ENCODE data around the gene ADSL.

The ADSL gene

DNA sequence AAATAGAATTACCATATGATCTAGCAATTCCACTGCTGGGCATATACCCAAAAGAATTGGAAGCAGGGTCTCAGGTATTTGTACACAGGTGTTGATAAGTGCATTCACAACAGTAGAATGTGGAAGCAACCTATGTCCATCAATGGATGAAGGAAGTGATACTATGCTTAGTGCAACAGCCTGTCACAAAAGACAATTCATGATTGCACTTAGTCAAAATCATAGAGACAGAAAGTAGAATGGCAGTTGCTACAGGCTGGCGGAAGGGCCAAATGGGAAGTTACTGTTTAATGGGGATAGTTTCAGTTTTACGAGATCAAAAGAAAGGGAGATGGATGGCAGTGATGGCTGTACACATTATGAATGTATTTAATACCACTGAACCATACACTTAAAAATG is 66.1 kb downstream of the ADSL start:
- Mint-ChIP-seq H3K27me3 (no peaks in the 10 kb centered on the region), H3K4me1 (peaks cover 32% of the 10 kb centered on the region), H3K9me3 (no peaks in the 10 kb centered on the region), H3K27ac (no peak overlapping the region), H3K4me3 (no peak overlapping the region)
- ATAC-seq (no peak), DNase-seq (no peak)

DNA sequence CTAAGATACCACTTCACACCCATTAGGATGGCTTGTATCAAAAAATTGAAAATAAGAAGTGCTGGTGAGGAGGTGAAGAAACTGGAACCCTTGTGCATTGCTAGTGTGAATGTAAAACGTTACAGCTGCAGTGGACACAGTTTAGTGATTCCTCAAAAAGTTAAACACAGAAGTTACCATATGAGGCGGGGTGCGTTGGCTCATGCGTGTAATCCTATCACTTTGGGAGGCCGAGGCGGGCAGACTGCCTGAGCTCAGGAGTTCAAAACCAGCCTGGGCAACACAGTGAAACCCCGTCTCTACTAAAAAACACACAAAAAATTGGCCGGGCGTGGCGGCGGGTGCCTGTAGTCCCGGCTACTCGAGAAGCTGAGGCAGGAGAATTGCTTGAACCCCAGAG is 67.6 kb downstream of the ADSL start:
- H3K27ac Mint-ChIP-seq = no peak overlapping the region

DNA sequence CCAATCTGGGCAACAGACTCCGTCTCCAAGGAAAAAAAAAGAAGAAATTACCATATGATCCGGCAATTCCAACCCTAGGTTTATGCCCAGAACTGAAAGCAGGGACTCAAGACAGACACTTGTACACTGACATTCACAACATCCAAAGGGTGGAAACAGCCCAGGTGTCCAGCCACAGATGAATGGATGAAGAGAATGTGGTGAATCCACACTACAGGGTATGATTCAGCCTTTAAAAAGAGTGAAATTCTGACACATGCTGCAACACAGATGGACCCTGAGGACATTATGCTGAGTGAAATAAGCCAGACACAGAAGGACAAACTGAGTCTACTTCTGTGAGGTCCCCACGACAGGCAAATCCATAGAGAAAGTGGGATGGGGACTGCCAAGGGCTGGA is 68.0 kb downstream of the ADSL start:
- Mint-ChIP-seq H3K4me3 (no peak overlapping the region), H3K27me3 (no peaks in the 10 kb centered on the region), H3K4me1 (peaks cover 41% of the 10 kb centered on the region), H3K9me3 (no peaks in the 10 kb centered on the region), H3K27ac (no peak overlapping the region)
- ATAC-seq (no peak), DNase-seq (no peak)

More for the DNA sequence above, 67.6 kb downstream of the ADSL start:
- Mint-ChIP-seq H3K4me3 (no peak overlapping the region), H3K9me3 (no peaks in the 10 kb centered on the region), H3K4me1 (peaks cover 40% of the 10 kb centered on the region), H3K27me3 (no peaks in the 10 kb centered on the region)
- ATAC-seq (no peak), DNase-seq (no peak)

DNA sequence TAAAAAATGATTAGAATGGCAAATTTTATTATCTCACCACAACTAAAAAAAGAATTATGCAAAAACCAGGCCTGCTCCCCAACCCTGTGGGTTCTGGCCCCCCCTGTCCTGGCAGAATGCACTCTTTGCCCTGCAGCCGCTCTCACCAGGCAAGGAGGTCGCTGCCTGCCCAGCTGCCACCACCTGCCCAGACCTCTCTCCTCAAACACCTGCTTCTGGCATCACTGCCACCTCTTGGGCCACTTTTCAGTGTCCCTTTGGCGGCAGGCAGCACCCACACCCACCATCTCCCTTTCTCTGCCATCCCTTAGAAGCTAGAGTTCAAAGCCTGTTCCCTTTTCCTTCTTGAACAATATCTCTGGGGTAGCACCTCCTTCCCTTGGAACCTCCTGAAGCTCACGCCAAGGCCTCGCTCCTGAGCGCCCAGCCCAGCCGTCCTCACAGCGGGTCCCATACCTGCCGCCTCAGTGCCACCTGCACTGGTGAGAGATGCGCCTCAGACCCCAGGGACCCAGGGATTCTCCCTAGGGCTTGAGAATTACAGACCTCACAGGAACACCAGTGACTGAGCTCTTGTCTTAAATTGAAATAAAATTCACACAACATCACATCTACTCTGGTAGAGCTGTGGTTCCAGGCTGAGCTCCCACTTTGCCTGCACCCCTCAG is 68.7 kb downstream of the ADSL start:
- no peak for DNase-seq
- no peak overlapping the region for H3K4me3 Mint-ChIP-seq
- peaks cover 47% of the 10 kb centered on the region for H3K4me1 Mint-ChIP-seq
- no peaks in the 10 kb centered on the region for H3K27me3 Mint-ChIP-seq
- peak overlapping the region; percentile 88 to 94 for H3K27ac Mint-ChIP-seq
- no peak for ATAC-seq
- no peaks in the 10 kb centered on the region for H3K9me3 Mint-ChIP-seq

DNA sequence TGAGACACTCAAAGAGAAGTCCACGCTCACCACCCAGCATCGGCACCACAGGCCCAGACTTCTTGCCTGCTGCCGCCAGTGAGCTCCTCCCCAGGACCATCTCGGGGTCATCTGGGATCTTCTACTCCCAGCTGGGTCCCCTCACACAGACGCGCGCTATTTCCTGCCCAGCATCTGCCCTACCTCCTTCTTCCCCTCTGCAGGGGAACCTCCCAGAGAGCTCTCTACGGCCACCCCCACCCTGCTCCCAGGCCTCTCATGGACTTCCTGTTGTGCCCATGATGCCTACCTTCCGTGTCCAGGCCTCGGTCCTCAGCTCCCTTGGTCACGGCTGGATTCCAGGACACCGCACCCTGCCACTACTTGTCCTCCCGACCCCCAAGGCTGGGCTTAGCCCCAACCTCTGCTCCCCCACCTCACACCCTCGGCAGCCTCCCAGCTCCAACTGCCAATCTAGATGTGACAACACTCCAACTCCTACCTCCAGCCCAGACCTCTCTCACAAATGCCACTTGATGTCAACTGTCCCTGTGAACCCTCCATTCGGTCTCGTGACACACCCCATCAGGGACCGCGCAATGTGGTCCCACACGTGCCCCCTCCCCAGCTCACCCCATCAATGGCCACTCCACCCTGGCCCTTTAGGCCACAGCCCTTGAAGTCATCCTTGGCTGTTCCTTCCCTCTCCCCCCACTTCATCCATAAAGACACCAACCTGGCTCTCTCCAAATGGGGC is 69.4 kb downstream of the ADSL start:
- peak overlapping the region in 1 of 2 donors; percentile 30 for H3K4me3 Mint-ChIP-seq
- DNase-seq = no peak
- peaks cover 47% of the 10 kb centered on the region for H3K4me1 Mint-ChIP-seq
- no peaks in the 10 kb centered on the region for H3K9me3 Mint-ChIP-seq
- ATAC-seq = peak; percentile 60
- H3K27ac Mint-ChIP-seq = peak overlapping the region; percentile 88 to 94
- no peaks in the 10 kb centered on the region for H3K27me3 Mint-ChIP-seq

DNA sequence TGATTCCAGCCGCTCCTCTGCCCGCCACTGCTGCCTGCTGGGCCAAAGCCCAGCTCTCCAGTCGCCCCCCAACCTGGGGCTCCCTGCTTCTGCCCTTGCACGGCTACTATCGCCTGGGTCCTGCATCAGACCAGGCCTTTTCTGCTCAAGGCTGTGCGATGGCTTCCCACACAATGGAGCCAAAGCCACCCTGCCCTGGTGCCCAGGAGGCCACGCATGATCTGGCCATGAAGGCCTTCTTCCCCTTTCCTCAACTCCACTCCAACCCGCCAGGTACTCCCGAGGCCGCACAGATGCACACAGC is 69.9 kb downstream of the ADSL start:
- DNase-seq (no peak), ATAC-seq (no peak)
- no peaks in the 10 kb centered on the region for H3K27me3 Mint-ChIP-seq
- no peaks in the 10 kb centered on the region for H3K9me3 Mint-ChIP-seq
- H3K4me1 Mint-ChIP-seq = peaks cover 47% of the 10 kb centered on the region
- H3K27ac Mint-ChIP-seq = peak overlapping the region; percentile 19 to 88
- peak overlapping the region in 1 of 2 donors; percentile 30 for H3K4me3 Mint-ChIP-seq

DNA sequence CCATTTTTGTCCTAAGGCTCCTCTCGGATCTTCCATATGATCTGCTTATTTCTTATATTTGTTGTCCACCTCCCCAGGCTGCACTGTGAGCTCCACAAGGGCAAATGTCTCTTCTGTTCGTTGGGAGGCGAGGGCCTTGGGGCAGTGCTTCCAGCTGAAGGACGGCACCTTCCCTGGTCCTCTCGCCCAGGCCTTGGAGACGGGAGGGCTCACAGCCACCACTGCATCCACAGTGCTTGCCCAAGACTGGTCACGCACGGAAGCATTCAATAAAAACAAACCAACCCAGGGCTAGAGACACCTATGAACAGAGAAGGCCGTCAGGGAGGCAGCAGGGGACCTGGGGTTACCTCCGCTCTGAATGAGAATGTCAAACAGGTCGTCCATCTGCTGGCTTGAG is 70.3 kb downstream of the ADSL start:
- DNase-seq (no peak), ATAC-seq (no peak)
- H3K4me3 Mint-ChIP-seq = no peak overlapping the region
- no peaks in the 10 kb centered on the region for H3K9me3 Mint-ChIP-seq
- no peaks in the 10 kb centered on the region for H3K27me3 Mint-ChIP-seq
- H3K27ac Mint-ChIP-seq = peak overlapping the region in 1 of 2 donors; percentile 19
- peaks cover 48% of the 10 kb centered on the region for H3K4me1 Mint-ChIP-seq

DNA sequence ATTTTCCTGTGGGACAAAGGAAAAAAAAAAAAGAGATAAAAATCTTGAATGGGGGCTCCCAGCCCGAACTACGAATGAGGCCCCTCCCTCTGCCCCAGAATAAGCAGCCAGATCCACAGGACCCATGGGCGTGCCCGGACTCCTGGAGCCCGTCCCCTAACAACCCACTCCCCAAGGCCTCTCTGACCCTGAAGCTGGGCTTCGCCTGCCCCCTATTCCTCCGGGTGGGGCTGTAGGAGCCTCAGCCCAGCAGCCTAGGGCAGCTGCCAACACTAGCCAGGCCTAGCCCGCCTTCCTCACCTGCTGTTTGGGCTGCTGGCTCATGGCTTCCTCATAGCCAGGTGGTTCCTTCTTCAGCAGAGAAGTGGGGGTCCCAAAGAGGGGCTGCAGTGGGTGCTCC is 70.7 kb downstream of the ADSL start:
- Mint-ChIP-seq H3K27ac (peak overlapping the region in 1 of 2 donors; percentile 72), H3K27me3 (no peaks in the 10 kb centered on the region), H3K9me3 (no peaks in the 10 kb centered on the region), H3K4me3 (no peak overlapping the region), H3K4me1 (peaks cover 52% of the 10 kb centered on the region)
- no peak for DNase-seq
- ATAC-seq = no peak

DNA sequence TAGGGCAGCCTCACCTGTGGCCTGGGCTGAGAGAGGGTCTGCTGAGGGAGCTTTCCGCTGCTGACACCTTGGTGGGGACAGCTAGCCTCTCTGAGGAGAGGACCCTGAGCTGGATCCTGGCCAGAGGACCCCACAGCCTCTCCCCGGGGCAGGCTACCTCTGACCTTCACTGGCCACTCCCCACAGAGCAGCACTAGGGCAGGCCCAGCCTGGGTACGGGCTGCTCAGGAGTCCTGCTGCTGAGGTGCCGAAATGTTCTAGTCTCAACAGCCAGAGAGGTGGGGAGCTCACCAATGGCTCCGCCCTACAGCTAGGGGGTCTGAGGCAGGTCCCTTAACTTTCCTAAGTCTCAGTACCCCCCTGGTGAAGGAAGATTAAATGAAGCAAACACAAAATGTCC is 71.6 kb downstream of the ADSL start:
- Mint-ChIP-seq H3K4me1 (peaks cover 59% of the 10 kb centered on the region), H3K27ac (peak overlapping the region in 1 of 2 donors; percentile 66), H3K27me3 (no peaks in the 10 kb centered on the region), H3K9me3 (no peaks in the 10 kb centered on the region), H3K4me3 (peak overlapping the region in 1 of 2 donors; percentile 14)
- ATAC-seq = no peak
- DNase-seq = no peak

DNA sequence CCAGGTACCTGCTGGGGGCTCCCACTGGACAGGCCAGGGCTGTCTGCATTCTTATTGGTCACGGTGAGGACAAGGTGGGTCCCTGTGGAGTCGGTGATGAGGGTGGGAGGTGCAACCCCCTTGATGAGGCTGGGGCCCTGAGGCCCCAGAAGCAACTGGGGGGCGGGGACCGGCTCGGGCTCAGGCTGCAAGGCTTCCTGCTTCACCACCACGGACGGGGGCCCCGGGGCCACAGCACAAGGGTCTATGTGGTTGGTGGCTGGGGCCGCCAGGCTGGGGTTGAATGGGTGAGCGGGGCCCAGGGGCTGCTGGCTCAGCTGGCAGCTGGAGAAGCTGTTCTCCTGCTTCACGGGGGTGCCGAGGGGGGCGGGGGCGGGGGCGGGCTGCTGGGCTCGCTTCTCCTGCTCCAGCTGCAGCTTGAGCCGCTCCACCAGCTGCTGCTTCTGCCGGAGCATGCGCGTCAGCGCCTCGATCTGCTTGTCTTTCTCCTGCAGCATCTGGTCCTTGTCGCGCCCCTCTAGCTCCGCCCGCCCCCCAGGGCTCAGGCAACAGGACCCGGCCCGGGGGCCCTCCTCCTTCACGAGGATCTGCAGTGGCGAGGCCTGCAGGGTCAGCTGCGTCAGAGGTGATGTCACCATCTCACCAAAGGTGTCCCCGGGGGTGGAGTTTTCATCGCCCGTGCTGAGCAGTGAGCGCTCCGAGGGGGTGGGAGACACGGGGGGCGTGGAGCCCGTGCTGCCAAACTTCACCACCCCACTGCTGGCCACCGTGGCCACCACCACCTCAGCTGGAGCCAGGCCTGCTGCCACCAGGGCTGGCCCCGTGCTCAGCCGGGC is 72.3 kb downstream of the ADSL start:
- DNase-seq (no peak), ATAC-seq (peak; percentile 28)
- Mint-ChIP-seq H3K27me3 (no peaks in the 10 kb centered on the region), H3K27ac (peak overlapping the region in 1 of 2 donors; percentile 66), H3K4me1 (peaks cover 65% of the 10 kb centered on the region), H3K9me3 (no peaks in the 10 kb centered on the region), H3K4me3 (peak overlapping the region in 1 of 2 donors; percentile 14)

DNA sequence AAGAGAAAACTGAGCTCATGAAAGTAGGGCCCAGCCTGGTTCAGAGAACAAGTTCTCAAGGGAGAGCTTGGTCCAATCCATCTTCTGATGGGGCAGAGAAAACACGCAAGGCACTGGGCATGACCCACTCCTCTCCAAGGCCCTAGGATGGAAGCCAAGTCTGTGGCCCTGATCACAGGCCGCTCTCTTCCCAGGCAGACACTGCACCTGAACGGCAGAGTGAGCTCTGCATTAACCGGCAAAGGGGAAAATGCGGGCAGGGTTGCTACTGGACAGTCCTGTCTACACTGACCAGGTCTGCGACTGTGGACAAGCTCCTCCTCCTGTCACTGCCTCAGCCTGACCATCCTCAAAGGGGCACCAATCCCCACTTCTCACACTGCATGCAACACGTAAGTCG is 73.4 kb downstream of the ADSL start:
- Mint-ChIP-seq H3K27me3 (no peaks in the 10 kb centered on the region), H3K4me3 (peak overlapping the region in 1 of 2 donors; percentile 28), H3K4me1 (peaks cover 60% of the 10 kb centered on the region), H3K27ac (peak overlapping the region in 1 of 2 donors; percentile 30), H3K9me3 (no peaks in the 10 kb centered on the region)
- DNase-seq = no peak
- ATAC-seq = no peak

DNA sequence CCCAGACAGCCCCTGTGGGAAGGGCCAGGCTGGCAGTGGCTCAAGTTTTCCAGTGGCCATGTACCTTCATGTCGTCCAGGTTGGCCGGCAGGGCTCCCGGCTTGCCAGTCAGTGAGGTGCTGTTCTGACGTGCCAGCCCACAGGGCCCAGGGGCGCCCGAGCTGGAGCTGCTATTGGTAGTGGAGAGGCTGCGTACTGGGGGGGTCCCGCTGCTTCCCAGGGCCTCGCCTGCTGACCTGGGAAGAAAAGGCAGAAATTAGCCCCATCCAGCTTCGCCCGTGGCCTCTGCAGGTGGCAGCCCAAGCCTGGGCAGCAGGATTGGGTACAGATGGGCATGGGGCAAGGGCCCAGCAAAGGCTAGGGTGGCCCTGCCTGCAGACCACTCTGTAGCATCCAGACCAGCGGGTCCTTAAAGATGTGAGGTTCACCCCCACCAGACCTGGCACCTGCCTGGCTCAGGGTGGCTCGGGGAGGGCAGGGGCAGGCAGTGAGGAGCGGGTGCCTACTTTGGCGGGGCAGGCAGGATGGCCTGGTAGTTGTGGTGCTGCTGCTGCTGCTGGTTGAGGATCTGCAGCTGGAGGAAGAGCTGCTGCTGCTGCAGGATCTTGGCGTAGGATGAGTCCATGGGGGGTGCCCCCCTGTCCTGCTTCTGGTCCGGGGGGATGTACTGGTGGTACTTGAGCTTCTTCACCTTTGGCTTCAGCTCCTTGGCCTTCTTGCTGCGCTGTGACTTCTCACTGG is 74.2 kb downstream of the ADSL start:
- no peak overlapping the region for H3K4me3 Mint-ChIP-seq
- peaks cover 52% of the 10 kb centered on the region for H3K4me1 Mint-ChIP-seq
- no peak for ATAC-seq
- no peak for DNase-seq
- H3K27ac Mint-ChIP-seq = no peak overlapping the region
- H3K27me3 Mint-ChIP-seq = no peaks in the 10 kb centered on the region
- H3K9me3 Mint-ChIP-seq = no peaks in the 10 kb centered on the region

DNA sequence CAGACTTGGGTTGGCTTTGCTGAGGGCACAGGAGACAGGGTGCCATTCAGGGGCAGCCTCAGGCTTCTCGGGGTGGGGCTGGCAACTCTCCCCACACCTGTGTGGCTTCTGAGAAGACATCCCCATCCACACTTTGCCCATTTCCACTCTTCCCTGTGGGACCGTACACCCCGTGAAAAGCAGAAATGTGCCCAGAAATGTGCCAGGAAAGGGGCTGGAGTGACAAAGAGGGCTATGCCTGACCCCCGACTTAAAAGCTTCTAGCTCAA is 74.7 kb downstream of the ADSL start:
- H3K4me1 Mint-ChIP-seq = peaks cover 47% of the 10 kb centered on the region
- no peak for ATAC-seq
- no peak overlapping the region for H3K27ac Mint-ChIP-seq

DNA sequence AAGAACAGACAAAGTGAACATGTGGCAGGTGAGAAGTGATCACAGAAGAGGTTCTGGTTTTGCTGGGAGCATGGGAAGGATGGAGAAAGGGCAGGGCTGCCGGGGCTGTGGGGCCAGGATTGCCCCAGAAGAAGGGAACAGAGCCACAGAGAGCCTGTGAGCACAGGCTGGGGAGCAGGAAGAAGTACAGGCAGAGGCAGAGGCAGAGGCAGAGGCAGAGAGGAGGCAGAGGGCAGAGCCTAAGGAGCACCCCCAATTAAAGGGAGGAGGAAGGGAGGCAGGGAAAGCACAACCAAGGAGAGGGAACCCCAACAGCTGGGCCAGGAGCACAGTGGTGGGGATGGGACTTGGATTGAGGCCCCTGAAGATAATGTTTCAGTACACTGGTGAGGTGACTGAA is 75.6 kb downstream of the ADSL start:
- DNase-seq (no peak), ATAC-seq (no peak)
- Mint-ChIP-seq H3K4me1 (peaks cover 38% of the 10 kb centered on the region), H3K27me3 (no peaks in the 10 kb centered on the region), H3K27ac (peak overlapping the region; percentile 36 to 59), H3K9me3 (no peaks in the 10 kb centered on the region), H3K4me3 (no peak overlapping the region)

More for the DNA sequence above, 74.7 kb downstream of the ADSL start:
- DNase-seq = no peak
- no peaks in the 10 kb centered on the region for H3K27me3 Mint-ChIP-seq
- no peaks in the 10 kb centered on the region for H3K9me3 Mint-ChIP-seq
- H3K4me3 Mint-ChIP-seq = no peak overlapping the region

DNA sequence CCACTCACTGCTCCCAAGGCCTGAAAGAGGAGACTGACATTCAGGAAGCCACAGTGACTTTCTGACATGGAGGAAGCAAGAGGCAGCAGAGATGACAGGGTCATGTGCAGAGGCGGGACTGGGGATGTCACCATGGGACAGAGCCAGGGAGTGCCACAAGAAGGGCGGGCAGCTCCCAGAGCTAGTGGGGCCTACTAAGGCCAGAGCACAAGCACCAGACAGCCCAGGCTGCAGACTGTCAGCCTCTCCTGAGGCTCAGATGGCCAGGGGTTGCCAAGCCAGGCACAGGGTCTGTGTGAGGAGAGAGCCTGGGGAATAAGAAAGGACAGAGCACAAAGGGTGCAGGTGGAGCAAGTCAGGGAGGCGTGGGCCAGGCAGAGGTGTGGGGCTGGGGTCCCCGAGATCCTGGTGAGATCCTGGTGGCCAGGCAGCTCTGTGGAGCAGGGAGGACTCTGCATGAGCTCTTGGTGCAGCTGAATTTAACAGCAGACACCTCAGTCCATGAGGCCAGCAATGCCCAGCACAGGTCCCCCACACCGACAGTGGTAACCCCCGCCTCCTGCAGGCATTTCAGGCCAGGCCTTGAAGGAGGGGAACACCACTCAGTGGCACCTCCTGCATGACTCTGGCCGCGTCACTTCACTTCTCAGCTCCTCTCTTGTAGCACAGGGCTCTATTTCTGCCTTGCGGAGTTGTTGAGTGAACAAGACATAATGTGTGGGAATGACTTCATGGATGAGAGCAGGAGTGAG is 76.4 kb downstream of the ADSL start:
- Mint-ChIP-seq H3K27ac (peak overlapping the region; percentile 11 to 59), H3K4me1 (peaks cover 33% of the 10 kb centered on the region), H3K9me3 (no peaks in the 10 kb centered on the region), H3K4me3 (no peak overlapping the region), H3K27me3 (no peaks in the 10 kb centered on the region)
- ATAC-seq = no peak
- DNase-seq = no peak
